Regular cardiac myocyte (primary cell): ENCODE measurements around the gene CCNYL1. TPM values are rescaled to one million over a fixed set of nuclear protein-coding genes. Genes with fewer than 3 reads are reported as not detected.

Experiments used
- total RNA-seq: library from RNA; depleted of rRNA; stranded (reverse); fragments of >200 nt; gene quantifications from 2 replicates; pipeline ENCODE4 v1.2.3, GENCODE V29; 2014

CCNYL1 gene
- 17.8 and 18.9 TPM in 2 replicates for total RNA-seq

DNA sequence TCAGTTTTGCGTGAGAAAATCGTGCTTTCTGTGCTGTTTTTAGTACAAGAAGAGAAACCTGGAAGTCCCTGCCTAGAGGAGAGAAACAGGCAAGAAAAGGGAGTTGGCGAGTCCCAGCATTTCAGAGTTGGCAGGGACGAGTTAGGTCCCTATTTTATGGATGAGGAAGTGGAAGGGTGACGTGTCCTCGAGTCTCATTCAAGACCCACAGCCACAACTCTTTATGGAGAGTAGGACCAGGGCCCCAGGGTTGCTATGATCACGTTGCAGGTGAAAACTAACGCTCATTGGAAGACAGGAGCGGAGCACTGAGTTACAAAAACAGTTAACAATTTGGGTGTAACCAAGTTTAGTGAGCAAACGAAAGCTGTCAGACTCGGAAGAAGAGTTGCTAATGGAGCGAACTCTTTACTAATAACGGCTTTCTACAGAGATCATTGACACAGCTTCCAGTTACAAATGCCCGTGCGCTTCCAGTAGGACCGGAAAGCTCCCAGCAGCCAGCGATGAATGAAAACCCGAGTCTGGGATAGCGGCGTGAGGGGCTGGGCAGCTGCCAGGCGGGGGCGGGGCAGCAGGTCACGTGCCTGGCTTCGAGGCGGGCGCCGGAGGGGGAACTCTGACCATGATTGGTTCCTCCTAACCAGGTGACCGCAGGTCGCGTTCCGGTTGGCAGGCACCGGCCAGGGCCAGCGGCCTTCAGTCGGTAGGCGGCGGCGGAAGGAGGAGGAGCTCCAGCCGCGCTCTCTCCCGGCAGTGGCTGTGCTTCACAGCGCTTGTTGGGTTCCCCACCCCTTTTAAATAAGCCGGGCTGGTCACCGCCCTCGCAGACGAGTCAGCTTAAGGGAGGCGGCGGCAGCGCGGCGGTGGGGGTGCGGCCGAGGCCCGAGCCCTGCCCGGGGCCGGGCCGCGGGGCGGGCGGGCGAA lies at the start of gene CCNYL1:
TSS of gene CCNYL1 (plus strand) at position 827 of the 927 bp plus-strand sequence. CDS start 257 bp downstream, outside the sequence.

Other genes starting within 250 kb of the CCNYL1 start
- 42.3 and 47.7 TPM in 2 replicates for gene CREB1, start 181.7 kb upstream of the CCNYL1 start, total RNA-seq
- 11.6 and 15.9 TPM in 2 replicates for gene METTL21A, start 86.2 kb upstream of the CCNYL1 start, total RNA-seq
- gene FZD5, start 58.3 kb downstream of the CCNYL1 start, total RNA-seq = 0.77 and 0.85 TPM in 2 replicates